GM19324 (cell line): ENCODE measurements around the gene ADAMTS13.
A peak's percentile ranks its signal among the peaks of the same experiment; 100 is the strongest.
"Not testable (repeated sequence)": the region's sequence is repeated elsewhere in the genome, so short reads cannot be mapped to it uniquely, and the experiment has no call there.

Experiments used
- ATAC-seq: cut with Tn5 transposase; IDR thresholded peaks from one replicate; pipeline ENCODE4 v1.9.1; 2021; ENCODE audit warnings: mild to moderate bottlenecking, moderate library complexity; ENCODE audit not compliant: unreplicated experiment, low FRiP score

Gene ADAMTS13

DNA sequence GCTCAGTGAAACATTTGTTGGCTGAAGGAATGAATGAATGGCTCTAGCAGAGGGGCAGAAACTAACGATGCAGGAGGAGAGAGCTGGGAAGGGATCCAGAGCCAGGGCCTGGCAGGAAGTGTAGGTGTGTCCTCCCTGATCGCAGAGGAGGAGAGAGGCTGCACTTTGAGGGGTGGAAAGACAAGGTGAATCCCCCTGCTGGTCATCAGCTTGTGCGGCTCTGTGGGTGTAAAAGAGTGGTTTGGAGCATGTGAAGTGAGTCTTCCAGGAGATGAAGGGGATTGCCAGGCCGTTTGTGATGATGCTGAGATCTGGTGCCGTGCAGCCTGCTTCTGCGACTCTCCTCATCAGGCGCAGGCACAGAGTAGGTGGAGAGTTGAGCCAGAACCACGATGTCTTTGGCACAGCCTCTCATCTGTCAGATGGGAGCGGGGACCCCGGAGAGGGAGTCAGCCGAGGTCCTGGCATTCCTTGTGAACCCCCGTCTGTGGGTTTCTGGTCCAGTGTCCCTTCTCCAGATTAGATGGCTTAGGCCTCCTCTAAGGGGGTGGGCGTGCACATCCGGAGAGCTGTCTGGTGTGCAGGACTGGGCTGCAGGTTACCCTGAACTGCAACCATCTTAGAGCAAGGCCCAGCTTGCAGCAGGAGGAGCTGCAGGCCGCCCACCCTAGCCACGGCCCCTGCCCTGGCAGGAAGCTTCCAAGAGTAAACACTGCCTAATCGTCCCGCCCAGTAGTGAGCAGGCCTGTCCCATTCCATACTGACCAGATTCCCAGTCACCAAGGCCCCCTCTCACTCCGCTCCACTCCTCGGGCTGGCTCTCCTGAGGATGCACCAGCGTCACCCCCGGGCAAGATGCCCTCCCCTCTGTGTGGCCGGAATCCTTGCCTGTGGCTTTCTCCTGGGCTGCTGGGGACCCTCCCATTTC lies at the start of gene ADAMTS13:
Gene ADAMTS13, plus strand, starts transcription at position 753 of the 928 bp plus-strand sequence. Its CDS starts 77 bp downstream, at position 830.
- no peak for ATAC-seq

GRCh38 chr9:133374612-133375115 lies 47.5 kb upstream of the ADAMTS13 start:
- no peak for ATAC-seq

DNA sequence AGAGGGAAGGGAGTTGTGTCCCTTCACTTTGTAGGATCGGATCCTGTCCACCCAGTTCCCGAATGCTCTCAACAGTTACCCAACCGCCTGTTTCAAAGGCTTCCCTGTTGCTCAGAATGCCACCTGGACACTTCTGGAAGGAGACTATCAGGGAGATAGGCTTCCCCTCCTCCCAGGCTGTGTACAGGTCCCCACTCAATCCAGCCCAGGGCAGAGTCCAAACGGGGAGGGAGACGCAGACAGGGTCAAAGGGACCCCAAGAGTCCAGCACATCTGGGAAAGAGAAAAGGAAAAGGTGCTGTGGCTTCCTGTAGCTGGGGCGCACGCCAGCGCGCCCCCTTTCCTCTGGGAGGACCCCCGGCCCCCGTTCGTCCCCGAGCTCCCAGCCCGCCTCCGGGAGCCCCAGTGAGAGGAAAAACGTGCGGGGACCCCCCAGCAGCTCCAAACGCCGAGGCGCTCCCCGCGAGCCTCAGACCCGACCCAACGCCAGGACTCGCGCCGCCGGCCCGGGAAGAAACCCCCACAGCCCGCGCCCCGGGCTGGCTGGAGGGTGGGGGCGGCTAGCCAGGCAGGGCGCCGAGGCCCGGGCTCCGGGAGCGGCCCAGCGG lies 46.9 kb upstream of the ADAMTS13 start:
- ATAC-seq, result peak; percentile 5

DNA sequence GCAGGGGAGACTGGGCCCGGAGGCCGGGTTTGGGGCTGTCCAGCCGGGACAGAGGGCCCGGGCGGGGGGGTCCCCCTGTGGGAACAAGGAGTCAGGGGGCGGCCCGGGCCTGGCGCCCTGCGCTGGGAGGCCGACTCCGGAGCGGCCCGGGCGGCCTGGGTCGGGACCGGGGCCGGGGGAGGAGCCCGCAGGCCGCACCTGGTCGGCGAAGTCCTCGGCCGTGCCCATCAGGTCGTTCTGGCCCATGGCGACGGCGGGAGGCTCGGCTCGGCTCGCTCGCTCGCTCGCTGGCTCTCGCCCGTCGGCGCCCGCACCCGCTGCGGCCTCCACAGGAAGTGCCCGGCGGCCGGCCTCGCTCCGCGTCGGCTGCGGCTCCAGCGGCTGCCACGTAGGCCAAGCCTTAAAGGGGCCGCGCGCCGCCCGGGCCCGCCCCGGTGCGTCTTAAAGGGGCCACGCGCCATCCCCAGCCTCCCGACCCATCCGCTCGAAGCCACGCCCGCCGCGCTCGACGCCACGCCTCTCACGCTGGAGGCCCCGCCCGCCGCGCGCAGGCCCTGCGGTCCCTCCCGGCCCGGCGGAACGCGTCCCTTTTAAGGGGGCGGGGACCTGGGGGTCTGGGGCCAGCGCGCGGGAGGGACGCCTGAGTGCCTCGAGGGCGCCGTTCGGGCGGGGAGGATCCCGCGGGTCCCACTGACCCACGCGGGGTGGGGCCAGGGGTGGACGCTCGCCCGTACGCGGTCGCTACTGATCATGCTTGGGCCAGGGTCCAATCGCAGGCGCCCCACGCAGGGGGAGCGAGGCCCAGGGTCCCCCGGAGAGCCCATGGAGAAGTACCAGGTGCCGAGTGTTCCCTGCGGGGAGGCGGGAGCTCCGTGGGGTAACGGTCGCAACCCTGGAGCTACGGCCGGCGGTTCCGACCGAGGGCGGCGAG lies 46.2 kb upstream of the ADAMTS13 start, which contains the start of the genes STKLD1 and SURF4:
Gene STKLD1, plus strand, starts transcription at position 643 of the 931 bp plus-strand sequence. Its CDS starts 108 bp downstream, at position 751.
Gene SURF4, minus strand, starts transcription at position 337 of the 931 bp plus-strand sequence. Its CDS starts 91 bp downstream, at position 246.
- ATAC-seq, result peak; percentile 93

DNA sequence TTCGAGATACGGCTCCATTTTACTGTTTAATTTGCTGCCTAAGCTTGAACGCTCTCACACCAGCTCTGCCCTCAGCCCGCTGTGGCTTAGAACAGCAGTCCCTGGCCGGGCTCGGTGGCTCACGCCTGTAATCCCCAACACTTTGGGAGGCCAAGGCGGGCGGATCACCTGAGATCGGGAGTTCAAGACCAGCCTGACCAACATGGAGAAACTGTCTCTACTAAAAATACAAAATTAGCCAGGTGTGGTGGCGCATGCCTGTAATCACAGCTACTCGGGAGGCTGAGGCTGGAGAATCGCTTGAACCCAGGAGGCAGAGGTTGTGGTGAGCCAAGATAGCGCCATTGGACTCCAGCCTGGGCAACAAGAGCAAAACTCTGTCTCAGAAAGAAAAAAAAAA lies 44.9 kb upstream of the ADAMTS13 start:
- ATAC-seq, result not testable (repeated sequence)

DNA sequence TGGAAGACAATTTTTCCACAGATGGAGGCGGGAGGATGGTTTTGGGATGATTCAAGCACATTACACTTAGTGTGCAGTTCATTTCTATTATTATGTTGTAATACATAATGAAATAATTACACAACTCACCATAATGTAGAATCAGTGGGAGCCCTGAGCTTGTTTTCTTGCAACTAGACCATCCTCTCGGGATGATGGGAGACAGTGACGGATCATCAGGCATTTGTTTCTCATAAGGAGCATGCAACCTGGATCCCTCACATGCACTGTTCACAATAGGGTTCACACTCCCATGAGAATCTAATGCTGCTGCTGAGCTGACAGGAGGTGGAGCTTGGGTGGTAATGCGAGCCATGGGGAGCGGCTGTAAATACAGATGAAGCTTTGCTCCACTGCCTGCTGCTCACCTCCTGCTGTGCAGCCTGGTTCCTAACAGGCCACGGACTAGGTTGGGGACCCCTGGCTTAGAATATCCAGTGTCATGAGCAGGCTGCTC lies 44.4 kb upstream of the ADAMTS13 start:
- ATAC-seq, result no peak

DNA sequence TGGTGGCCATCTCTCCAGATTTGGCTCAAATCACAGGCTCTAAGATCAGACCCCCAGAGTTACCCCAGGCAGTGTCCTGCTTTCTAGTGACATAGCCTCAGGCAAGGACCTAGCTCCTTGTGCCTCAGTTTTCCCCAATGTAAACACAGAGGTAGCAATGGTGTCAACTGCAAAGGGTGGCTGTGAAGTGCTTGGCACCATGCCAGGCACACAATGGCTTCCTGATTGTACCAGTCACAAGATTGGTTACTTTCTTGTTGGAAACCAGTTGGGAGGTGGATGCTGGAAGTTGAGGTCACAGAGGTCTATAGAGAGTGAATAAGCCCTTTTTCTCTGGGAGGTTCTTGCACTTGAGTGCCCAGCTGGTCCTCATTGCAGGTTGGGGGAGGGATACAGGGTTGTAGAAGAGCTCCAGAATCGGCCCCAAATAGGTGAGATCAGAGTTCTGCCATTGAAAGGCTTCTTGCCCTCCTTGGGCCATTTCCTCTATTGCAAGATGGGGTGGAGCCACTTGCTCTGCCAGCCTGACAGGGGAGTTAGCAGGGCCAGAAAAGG lies 43.7 kb upstream of the ADAMTS13 start:
- ATAC-seq, result no peak

- ATAC-seq, result no peak
Observed at GRCh38 chr9:133379153-133380086, 42.7 kb upstream of the ADAMTS13 start.

GRCh38 chr9:133380734-133381133 lies 41.4 kb upstream of the ADAMTS13 start:
- no peak for ATAC-seq

- no peak for ATAC-seq
Observed at GRCh38 chr9:133382507-133383141, 39.5 kb upstream of the ADAMTS13 start.

DNA sequence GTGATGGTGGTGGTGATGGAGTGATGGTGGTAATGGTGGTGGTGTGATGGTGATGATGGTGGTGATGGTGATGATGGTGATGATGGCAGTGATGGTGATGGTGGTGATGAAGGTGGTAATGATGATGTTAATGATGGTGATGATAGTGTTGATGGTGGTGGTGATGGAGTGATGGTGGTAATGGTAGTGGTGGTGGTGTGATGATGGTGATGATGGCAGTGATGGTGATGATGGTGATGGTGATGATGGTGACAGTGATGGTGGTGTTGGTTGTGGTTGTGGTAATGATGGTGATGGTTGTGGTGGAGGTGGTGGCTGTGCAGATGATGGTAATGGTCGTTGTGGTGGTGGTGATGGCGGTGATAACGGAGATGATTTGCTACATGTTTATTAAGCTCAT lies 38.7 kb upstream of the ADAMTS13 start:
- ATAC-seq, result no peak

DNA sequence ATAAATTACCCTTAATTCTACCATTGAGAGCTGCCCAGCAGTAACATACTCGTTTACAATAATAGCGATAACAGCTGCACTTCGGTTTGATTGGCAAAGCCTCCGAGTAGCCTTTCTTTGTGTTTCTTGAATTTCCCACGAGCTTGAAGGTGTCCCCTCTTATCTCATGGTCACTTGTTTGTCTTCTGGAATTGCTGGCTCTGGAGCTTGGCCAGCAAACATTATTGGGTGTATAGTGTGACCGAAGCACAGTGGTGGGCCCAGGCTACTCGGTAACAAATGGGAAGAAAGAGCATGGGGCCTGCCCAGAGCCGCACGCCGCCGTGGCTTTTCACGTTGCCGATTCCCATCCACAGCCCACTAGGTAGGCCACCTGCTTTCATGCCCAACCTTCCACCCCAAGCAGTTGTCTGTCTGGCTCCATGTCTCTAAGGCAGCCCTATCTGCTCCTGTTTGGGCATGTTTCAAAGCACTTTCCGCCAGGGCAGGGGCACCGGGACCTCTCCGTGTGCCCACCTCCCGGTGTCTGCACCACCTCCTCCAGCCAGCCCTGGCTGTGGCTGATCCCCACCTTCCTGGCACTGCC lies 37.3 kb upstream of the ADAMTS13 start:
- no peak for ATAC-seq

DNA sequence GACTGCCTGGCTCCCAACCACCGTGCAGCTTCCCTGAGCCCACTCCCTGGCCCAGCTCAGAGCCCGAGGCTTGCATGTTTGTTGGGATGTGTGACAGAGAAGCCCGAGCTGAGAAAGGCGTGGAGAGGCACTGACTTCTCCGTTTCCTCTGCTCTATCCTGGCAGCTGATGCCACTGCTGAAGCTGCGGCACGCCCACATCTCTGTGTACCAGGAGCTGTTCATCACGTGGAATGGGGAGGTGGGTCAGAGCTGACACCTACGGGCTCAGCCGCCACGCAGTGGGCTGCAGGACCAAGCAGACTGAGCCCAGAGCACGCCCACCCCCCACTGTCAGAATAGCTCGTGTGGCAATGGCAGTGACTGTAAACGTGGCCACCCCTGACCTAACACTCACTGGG lies 36.7 kb upstream of the ADAMTS13 start:
- no peak for ATAC-seq

GRCh38 chr9:133386338-133386737 lies 35.8 kb upstream of the ADAMTS13 start:
- no peak for ATAC-seq

- ATAC-seq, result no peak
Observed at GRCh38 chr9:133387680-133388079, 34.5 kb upstream of the ADAMTS13 start.

GRCh38 chr9:133389025-133389557 lies 33.1 kb upstream of the ADAMTS13 start:
- no peak for ATAC-seq

DNA sequence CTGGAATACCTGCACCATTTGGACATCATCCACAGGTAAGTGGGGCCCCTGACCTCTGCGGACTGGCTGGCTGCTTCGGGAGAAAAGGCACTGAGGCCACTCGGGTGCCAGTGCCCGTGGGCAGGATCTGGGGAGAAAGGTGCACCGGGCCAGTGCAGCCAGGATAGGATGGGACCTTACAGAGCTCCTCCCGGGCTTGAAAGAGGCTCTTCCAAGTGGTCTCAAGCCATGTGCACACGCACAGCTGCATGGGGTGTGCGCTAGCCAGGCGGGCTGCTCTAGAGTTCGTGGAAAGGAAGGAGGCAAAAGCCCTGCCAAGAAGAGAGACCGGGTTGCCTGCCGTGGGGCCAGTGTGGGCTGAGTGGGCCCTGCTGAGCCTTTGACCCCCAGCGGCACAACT lies 32.6 kb upstream of the ADAMTS13 start:
- no peak for ATAC-seq

GRCh38 chr9:133390713-133391112 lies 31.5 kb upstream of the ADAMTS13 start:
- no peak for ATAC-seq
